Measurements from ENCODE around the gene MED12L. TPM values are rescaled to one million over a fixed set of nuclear protein-coding genes. Genes with fewer than 3 reads are reported as not detected.
"Not testable (repeated sequence)": the region's sequence is repeated elsewhere in the genome, so short reads cannot be mapped to it uniquely, and the experiment has no call there.

Gene MED12L
- total RNA-seq, 4 donors from 2014 or later, result 0.19 to 0.83 (median 0.41) TPM

GRCh38 chr3:151166161-151166560 lies 80.7 kb downstream of the MED12L start:
- TF ChIP-seq POLR2A (IDR thresholded peaks at IDR 0.05; ENCODE audit: low read depth) (no peak), CTCF (IDR thresholded peaks at IDR 0.05) (no peak), EP300 (IDR thresholded peaks at IDR 0.05) (no peak), POLR2AphosphoS5 (IDR thresholded peaks at IDR 0.05) (no peak)
- H3K27me3 ChIP-seq, result no peaks in the 10 kb centered on the region
- 89% methylated on average over 3 of the region's 3 CpGs for WGBS

GRCh38 chr3:151168269-151169094 lies 83.0 kb downstream of the MED12L start:
- Histone ChIP-seq H3K36me3 (no peaks in the 10 kb centered on the region), H3K4me1 (peaks cover 0 to 5% (median 0%) of the 10 kb centered on the region in 4 donors), H3K27me3 (no peaks in the 10 kb centered on the region), H3K4me3 (no peak overlapping the region), H3K9me3 (no peaks in the 10 kb centered on the region), H3K27ac (replicated peaks in 1 of 4) (peak overlapping the region in 2 of 4 donors; percentile 8 to 30)
- TF ChIP-seq CTCF (IDR thresholded peaks at IDR 0.05) (peak; percentile 70 to 74 (median 73)), EP300 (IDR thresholded peaks at IDR 0.05) (no peak)
- WGBS, result 23% methylated on average over 7 of the region's 7 CpGs
- DNase-seq (ENCODE audit: extremely low spot score), result no peak
- intact Hi-C loops (cut with DNase I), result loop anchor here (2.0 to 10.0 kb wide), 3 partner anchors 59 to 666 kb away; no protein-coding TSS in a partner anchor

More at GRCh38 chr3:151166161-151166560, 80.7 kb downstream of the MED12L start:
- Histone ChIP-seq H3K27ac (replicated peaks in 1 of 4) (no peak overlapping the region), H3K36me3 (no peaks in the 10 kb centered on the region), H3K4me1 (peaks cover 0 to 5% (median 0%) of the 10 kb centered on the region in 4 donors), H3K9me3 (no peaks in the 10 kb centered on the region), H3K4me3 (no peak overlapping the region)
- intact Hi-C loops (cut with DNase I), result loop anchor here (5.0 to 10.0 kb wide), 2 partner anchors 61 to 669 kb away; no protein-coding TSS in a partner anchor
- no peak for DNase-seq (ENCODE audit: extremely low spot score)

GRCh38 chr3:151169262-151169947 lies 83.9 kb downstream of the MED12L start:
- H3K27me3 ChIP-seq, result no peaks in the 10 kb centered on the region
- intact Hi-C loops (cut with DNase I), result loop anchor here (2.0 to 10.0 kb wide), 3 partner anchors 58 to 665 kb away; no protein-coding TSS in a partner anchor
- peaks cover 0 to 5% (median 0%) of the 10 kb centered on the region in 4 donors for H3K4me1 ChIP-seq
- no peaks in the 10 kb centered on the region for H3K36me3 ChIP-seq
- H3K4me3 ChIP-seq, result no peak overlapping the region
- no peaks in the 10 kb centered on the region for H3K9me3 ChIP-seq
- H3K27ac ChIP-seq (replicated peaks in 1 of 4), result peak overlapping the region in 2 of 4 donors; percentile 8 to 30
- DNase-seq (ENCODE audit: extremely low spot score), result no peak
- TF ChIP-seq POLR2AphosphoS5 (IDR thresholded peaks at IDR 0.05) (no peak), POLR2A (IDR thresholded peaks at IDR 0.05; ENCODE audit: low read depth) (no peak), EP300 (IDR thresholded peaks at IDR 0.05) (no peak), CTCF (IDR thresholded peaks at IDR 0.05) (no peak)
- 89% methylated on average over 9 of the region's 9 CpGs for WGBS

GRCh38 chr3:151169948-151170679 lies 84.7 kb downstream of the MED12L start:
- DNase-seq (ENCODE audit: extremely low spot score); H3K9me3 ChIP-seq; H3K4me1 ChIP-seq; H3K27me3 ChIP-seq; H3K4me3 ChIP-seq; H3K36me3 ChIP-seq: not testable (repeated sequence)
- intact Hi-C loops (cut with DNase I), result loop anchor here (2.0 to 10.0 kb wide), 3 partner anchors 57 to 665 kb away; no protein-coding TSS in a partner anchor
- H3K27ac ChIP-seq (replicated peaks in 1 of 4), result peak overlapping the region in 3 of 4 donors; percentile 24 to 57 (median 48)
- WGBS, result 75% methylated on average over 9 of the region's 9 CpGs
